Muscle of back (tissue), 10 donors: Measurements from ENCODE around the gene CXorf38. TPM values are rescaled to one million over a fixed set of nuclear protein-coding genes. Genes with fewer than 3 reads are reported as not detected.

Experiments used
- polyA plus RNA-seq, 10 donors: library from polyadenylated mRNA; unstranded; fragments of 120-200 nt; gene quantifications; one replicate each; pipeline ENCODE4 v1.2.1, GENCODE V29; 2013; ENCODE audit not compliant: insufficient read length in 10 of 10

Gene CXorf38
- polyA plus RNA-seq, 10 donors = 4.5 to 8.6 (median 7.3) TPM

Other genes starting within 250 kb of the CXorf38 start
- gene ATP6AP2, start 66.6 kb downstream of the CXorf38 start, polyA plus RNA-seq = 10 to 100 TPM; 72.5 to 99.7 (median 78.4) TPM
- not detected for gene MPC1L, start 24.1 kb downstream of the CXorf38 start, polyA plus RNA-seq
- gene MED14, start 88.0 kb upstream of the CXorf38 start, polyA plus RNA-seq = 10 to 100 TPM; 28.2 to 53.5 (median 37.2) TPM